GDM1 (cell line): Measurements from ENCODE around the gene PILRA.
"Not testable (repeated sequence)": the region's sequence is repeated elsewhere in the genome, so short reads cannot be mapped to it uniquely, and the experiment has no call there.

Source experiments
- DNase-seq: peaks from one replicate; lab custom pipeline; 2025; lab: John Stamatoyannopoulos, UW

PILRA gene

GRCh38 chr7:100373261-100373831 is at the start of gene PILRA:
TSS of gene PILRA (plus strand) at chr7:100373487. CDS start at chr7:100373657, 170 bp downstream.
- DNase-seq: no peak

DNA sequence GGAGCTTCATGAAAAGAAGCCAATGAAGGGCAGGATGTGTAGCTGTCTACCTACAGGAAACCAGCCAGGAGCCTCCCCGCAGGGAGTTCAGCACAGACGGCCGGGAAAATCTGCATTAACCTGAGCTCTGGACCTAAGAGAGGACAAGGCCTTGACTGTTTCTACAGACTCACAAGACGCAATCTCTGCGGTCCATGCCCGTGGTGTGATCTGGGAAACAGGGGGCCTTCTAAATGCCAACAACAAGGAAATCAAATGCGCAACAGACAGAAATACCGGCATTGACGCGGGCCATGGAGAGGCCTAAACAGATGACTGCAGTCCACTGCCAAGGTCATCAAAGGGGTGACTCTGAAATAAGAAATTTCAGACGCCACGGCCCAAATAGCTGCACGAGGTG is 49.1 kb upstream of the PILRA start:
- not testable (repeated sequence) for DNase-seq

GRCh38 chr7:100325671-100326070 is 47.6 kb upstream of the PILRA start:
- not testable (repeated sequence) for DNase-seq

GRCh38 chr7:100326914-100327313 is 46.4 kb upstream of the PILRA start:
- DNase-seq: not testable (repeated sequence)

- DNase-seq: peak; percentile 87
Measured at GRCh38 chr7:100335566-100336466, 37.5 kb upstream of the PILRA start.

GRCh38 chr7:100338083-100338696 is 35.1 kb upstream of the PILRA start:
- DNase-seq: not testable (repeated sequence)

DNA sequence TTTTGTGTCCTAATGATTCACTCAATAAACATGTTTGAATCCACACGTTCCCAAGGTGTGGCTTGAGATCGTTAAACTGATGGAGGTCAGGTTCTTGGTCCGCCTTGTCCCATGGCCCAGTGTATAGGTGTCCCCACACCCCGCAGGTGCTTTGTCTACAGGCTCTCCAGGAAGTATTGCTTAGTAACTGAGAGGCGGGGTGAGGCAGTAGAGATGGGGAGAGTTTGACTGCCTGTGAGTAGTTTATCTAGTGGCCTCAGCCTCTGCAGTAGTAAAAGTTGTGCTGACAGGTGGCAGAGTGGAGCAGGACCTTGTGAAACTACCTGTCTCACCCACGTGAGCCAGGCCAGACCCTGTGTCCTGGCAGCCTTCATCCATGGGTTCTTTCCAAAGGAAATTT is 32.0 kb upstream of the PILRA start:
- DNase-seq: not testable (repeated sequence)

- DNase-seq: no peak
Measured at GRCh38 chr7:100342765-100343164, 30.5 kb upstream of the PILRA start.

- DNase-seq: not testable (repeated sequence)
Measured at GRCh38 chr7:100344124-100344559, 29.1 kb upstream of the PILRA start.

- DNase-seq: not testable (repeated sequence)
Measured at GRCh38 chr7:100344560-100345287, 28.6 kb upstream of the PILRA start.

- DNase-seq: peak; percentile 10
Measured at GRCh38 chr7:100345288-100345672, 28.0 kb upstream of the PILRA start.

DNA sequence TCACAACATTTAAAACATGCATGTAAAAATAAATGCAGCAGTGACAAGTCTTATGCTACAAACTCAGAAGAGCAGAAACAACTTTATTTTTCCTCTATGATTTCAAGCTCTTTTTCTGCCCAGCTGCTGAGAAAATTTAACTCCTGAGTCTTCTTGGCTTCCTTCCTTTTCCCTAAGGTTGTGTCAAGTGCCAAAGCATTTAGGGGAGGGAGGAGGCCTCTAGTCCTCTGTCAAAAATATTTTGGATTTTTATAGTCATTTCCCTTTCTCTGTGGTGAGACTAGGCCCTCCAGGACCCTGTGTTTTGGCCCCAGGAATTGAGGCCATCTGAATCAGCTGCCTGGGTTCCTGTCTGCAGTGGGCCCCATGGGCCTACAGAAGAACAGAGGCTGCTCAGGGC is 26.4 kb upstream of the PILRA start:
- DNase-seq: no peak

GRCh38 chr7:100348805-100349204 is 24.5 kb upstream of the PILRA start:
- no peak for DNase-seq

- DNase-seq: no peak
Measured at GRCh38 chr7:100349757-100350156, 23.5 kb upstream of the PILRA start.

- DNase-seq: no peak
Measured at GRCh38 chr7:100351657-100352058, 21.6 kb upstream of the PILRA start.

- DNase-seq: not testable (repeated sequence)
Measured at GRCh38 chr7:100352230-100352781, 21.0 kb upstream of the PILRA start.

DNA sequence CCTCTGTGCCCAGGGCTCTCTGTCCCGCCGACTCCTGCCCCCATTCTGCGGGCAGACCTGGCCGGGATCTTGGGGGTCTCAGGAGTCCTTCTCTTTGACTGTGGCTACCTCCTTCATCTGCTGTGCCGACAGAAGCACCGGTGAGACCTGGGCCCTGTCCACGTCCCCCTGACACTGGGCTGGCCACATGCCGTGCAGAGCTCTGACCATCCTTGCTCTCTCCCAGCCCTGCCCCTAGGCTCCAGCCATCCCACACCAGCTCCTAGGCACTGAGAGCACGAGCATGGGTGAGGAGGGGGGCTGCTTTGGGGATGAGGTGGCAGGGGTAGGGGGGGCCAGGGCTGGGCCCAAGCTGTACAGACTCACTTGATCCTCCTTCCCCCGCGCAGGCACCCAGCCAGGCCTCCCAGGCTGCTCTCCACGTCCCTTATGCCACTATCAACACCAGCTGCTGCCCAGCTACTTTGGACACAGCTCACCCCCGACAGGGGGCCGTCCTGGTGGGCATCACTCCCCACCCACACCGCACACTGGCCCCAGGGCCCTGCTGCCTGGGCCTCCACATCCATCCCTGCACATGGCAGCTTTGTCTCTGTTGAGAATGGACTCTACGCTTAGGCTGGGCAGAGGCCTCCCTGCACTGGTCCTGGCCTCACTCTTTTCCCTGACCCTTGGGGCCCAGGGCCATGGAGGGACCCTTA is 20.2 kb upstream of the PILRA start:
- no peak for DNase-seq

DNA sequence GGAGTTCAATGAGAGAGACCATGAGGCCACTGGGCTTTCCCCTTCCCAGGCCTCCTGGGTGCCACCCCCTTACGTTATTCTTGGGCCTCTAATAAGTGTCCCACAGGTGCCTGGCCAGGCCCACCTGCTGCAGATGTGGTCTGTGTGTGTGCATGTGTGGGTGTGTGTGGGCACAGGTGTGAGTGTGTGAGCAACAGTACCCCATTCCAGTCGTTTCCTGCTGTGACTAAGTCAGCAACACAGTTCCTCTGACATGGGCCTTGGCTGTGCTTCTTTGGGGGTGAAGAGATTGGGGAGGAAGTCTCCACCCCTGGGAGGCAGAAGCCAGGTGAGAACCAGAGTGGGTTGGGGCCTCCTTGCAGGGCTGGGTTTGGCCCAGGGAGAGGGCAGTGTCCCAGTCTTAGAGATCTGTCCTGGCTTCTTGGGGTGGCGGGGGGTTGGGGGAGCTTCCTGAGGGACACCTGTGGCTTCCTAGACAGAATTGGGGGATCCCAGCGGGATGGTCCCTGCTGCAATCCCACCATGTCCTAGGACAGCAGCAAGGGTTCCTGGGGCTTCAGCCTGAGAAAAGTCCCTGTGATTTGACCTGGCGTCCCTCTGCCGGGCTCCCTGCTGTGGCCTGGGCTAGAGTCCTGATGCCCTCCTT is 19.5 kb upstream of the PILRA start:
- DNase-seq: no peak

DNA sequence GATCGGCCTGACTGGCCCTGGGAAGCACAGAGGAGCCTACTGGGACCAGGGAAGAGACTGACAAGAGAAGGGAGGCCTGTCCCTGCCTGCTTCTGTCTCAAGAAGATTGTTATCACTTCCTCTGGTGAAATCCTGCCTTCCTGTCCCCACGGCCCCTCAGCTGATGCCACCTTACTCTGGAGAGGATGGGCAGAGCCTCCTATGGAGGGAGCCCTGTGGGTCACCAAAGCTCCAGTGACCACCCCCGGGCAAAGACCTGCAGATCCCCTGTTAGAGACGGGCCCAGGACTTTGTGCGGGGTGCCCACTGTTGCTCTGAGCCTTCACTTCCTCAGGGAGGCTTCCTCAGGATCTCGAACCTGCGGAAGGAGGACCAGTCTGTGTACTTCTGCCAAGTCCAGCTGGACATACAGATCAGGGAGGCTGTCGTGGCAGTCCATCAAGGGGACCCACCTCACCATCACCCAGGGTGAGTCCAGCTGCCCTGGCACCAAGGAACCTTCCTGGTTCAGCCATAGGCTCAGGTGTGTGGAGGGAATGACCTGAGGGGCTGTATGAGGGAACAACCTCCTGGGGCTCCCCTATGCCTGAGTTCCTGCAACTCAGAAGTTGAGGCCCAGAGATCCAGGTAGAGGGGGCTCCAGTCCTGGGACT is 16.7 kb upstream of the PILRA start:
- no peak for DNase-seq

DNA sequence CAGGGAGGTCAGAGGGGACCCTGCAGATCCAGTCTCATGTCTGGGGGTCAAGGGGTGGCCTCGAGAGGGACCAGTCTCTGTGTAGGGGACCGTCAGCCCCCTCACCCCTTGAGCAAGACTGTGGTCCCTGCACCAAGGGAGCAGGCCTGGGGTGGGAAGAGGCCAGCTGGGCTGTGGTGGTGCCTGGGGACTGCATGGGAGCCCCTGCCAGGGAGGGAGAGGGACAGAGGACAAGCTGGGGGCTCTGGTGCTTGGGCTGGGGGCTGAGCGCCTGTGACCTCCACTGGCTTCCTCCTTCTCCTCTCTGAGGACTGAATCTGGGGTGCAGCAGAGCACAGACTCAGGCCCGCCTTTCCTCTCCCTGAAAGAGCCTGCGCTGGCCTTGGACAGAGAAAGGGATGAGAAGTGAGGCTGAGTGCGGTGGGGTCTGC is 16.1 kb upstream of the PILRA start:
- no peak for DNase-seq
